Uterus (tissue), 4 donors: Measurements from ENCODE around the gene HOXA6. TPM values are rescaled to one million over a fixed set of nuclear protein-coding genes. Genes with fewer than 3 reads are reported as not detected.
A peak's percentile ranks its signal among the peaks of the same experiment; 100 is the strongest.

Experiments
- DNase-seq, 2 donors: peaks; one replicate each; pipeline ENCODE4 v3.0.0-alpha.2; 2019 to 2020
- H3K27ac ChIP-seq, 2 donors: fragments of 200-600 bp; sonication (generic); 1 replicate in 1 of 2; 2 replicates in 1 of 2; pipeline ENCODE4 v1.5.1; 2016 to 2018
- H3K27me3 ChIP-seq, 2 donors: fragments of 200-600 bp; sonication (generic); one replicate each; pipeline ENCODE4 v1.5.1; 2018 to 2019; ENCODE audit warnings: control low read depth in 1 of 2
- H3K36me3 ChIP-seq, 2 donors: fragments of 200-600 bp; sonication (generic); one replicate each; pipeline ENCODE4 v1.5.1; 2019; ENCODE audit warnings: control low read depth in 1 of 2
- H3K4me1 ChIP-seq, 2 donors: fragments of 200-600 bp; sonication (generic); one replicate each; pipeline ENCODE4 v1.5.1; 2018 to 2019; ENCODE audit warnings: control low read depth in 1 of 2
- H3K4me3 ChIP-seq, 2 donors: fragments of 200-600 bp; sonication (generic); 1 replicate in 1 of 2; 2 replicates in 1 of 2; pipeline ENCODE4 v1.5.1; 2018 to 2019; ENCODE audit warnings: mild to moderate bottlenecking in 1 of 2
- H3K9me3 ChIP-seq, 2 donors: fragments of 200-600 bp; sonication (generic); one replicate each; pipeline ENCODE4 v1.5.1; 2019; ENCODE audit warnings: control low read depth in 1 of 2
- CTCF ChIP-seq, 4 experiments: fragments of 200-600 bp in 2 of 4; fragments of 450-650 bp in 2 of 4; sonication (generic) in 2 of 4; IDR thresholded peaks; one replicate each; pipeline ENCODE4 v1.5.1; 2016 to 2019; ENCODE audit warnings: antibody characterized with exemption in 4 of 4, mild to moderate bottlenecking in 2 of 4, moderate library complexity in 1 of 4
- POLR2A ChIP-seq, 2 donors: fragments of 450-650 bp; IDR thresholded peaks; one replicate each; pipeline ENCODE4 v1.6.1; 2016; ENCODE audit warnings: antibody characterized with exemption in 2 of 2, mild to moderate bottlenecking in 1 of 2, moderate library complexity in 1 of 2
- intact Hi-C: fragments of 100-400 bp; cut with DNase I; formaldehyde crosslinking; loops from one replicate; pipeline ENCODE4 v1.15.1; 2023; ENCODE audit warnings: low total_unique reads
- total RNA-seq, 4 donors: library from RNA; depleted of rRNA in 3 of 4; stranded (reverse); fragments of >200 nt in 3 of 4; gene quantifications; one replicate each; pipeline versions ENCODE4 v1.1.0 to v1.2.4, GENCODE V29; 2014 to 2023
- donor health status: DM: yes; HTN: yes; CAD: no.

HOXA6 gene
- total RNA-seq, 4 donors from 2014 or later = 1.8 to 19.1 (median 15.4) TPM

- H3K27ac ChIP-seq = peak overlapping the region in 1 of 2 donors; percentile 39
- TF ChIP-seq CTCF (IDR thresholded peaks at IDR 0.05) = no peak
- TF ChIP-seq POLR2A (IDR thresholded peaks at IDR 0.05) = no peak
- H3K4me1 ChIP-seq = no peaks in the 10 kb centered on the region
- no peaks in the 10 kb centered on the region for H3K27me3 ChIP-seq
- H3K4me3 ChIP-seq = no peak overlapping the region
- no peak for DNase-seq
- H3K36me3 ChIP-seq = no peaks in the 10 kb centered on the region
- no peaks in the 10 kb centered on the region for H3K9me3 ChIP-seq
- intact Hi-C loops = no loop called here
These were observed 24.0 kb downstream of the HOXA6 start for GRCh38 chr7:27123477-27124053.

- Histone ChIP-seq H3K9me3 (no peaks in the 10 kb centered on the region), H3K27me3 (no peaks in the 10 kb centered on the region), H3K27ac (peak overlapping the region in 1 of 2 donors; percentile 39), H3K36me3 (no peaks in the 10 kb centered on the region), H3K4me3 (no peak overlapping the region), H3K4me1 (no peaks in the 10 kb centered on the region)
- no peak for DNase-seq
- TF ChIP-seq CTCF (IDR thresholded peaks at IDR 0.05) (no peak), POLR2A (IDR thresholded peaks at IDR 0.05) (no peak)
- intact Hi-C loops = no loop called here
These were observed 24.5 kb downstream of the HOXA6 start for GRCh38 chr7:27123007-27123476.

GRCh38 chr7:27122077-27122910 lies 25.3 kb downstream of the HOXA6 start:
- H3K4me3 ChIP-seq = no peak overlapping the region
- H3K4me1 ChIP-seq = no peaks in the 10 kb centered on the region
- H3K9me3 ChIP-seq = no peaks in the 10 kb centered on the region
- no peak for TF ChIP-seq CTCF (IDR thresholded peaks at IDR 0.05)
- no peak for TF ChIP-seq POLR2A (IDR thresholded peaks at IDR 0.05)
- H3K27me3 ChIP-seq = no peaks in the 10 kb centered on the region
- H3K36me3 ChIP-seq = no peaks in the 10 kb centered on the region
- peak overlapping the region in 1 of 2 donors; percentile 14 for H3K27ac ChIP-seq
- DNase-seq = no peak
- intact Hi-C loops = no loop called here

- H3K27me3 ChIP-seq = no peaks in the 10 kb centered on the region
- no peaks in the 10 kb centered on the region for H3K36me3 ChIP-seq
- TF ChIP-seq POLR2A (IDR thresholded peaks at IDR 0.05) = no peak
- TF ChIP-seq CTCF (IDR thresholded peaks at IDR 0.05) = no peak
- no peak for DNase-seq
- intact Hi-C loops = no loop called here
- peak overlapping the region in 1 of 2 donors; percentile 14 for H3K27ac ChIP-seq
- no peaks in the 10 kb centered on the region for H3K4me1 ChIP-seq
- H3K9me3 ChIP-seq = no peaks in the 10 kb centered on the region
- H3K4me3 ChIP-seq = no peak overlapping the region
These were observed 25.9 kb downstream of the HOXA6 start for GRCh38 chr7:27121684-27122076.

- H3K9me3 ChIP-seq = no peaks in the 10 kb centered on the region
- intact Hi-C loops = no loop called here
- H3K36me3 ChIP-seq = no peaks in the 10 kb centered on the region
- H3K27ac ChIP-seq = peak overlapping the region in 1 of 2 donors; percentile 7
- no peak overlapping the region for H3K4me3 ChIP-seq
- H3K27me3 ChIP-seq = no peaks in the 10 kb centered on the region
- no peaks in the 10 kb centered on the region for H3K4me1 ChIP-seq
- DNase-seq = no peak
- no peak for TF ChIP-seq POLR2A (IDR thresholded peaks at IDR 0.05)
- TF ChIP-seq CTCF (IDR thresholded peaks at IDR 0.05) = no peak
These were observed 28.1 kb downstream of the HOXA6 start for GRCh38 chr7:27119412-27119911.
